Nephron progenitor cell (in vitro differentiated cells): Measurements from ENCODE around the gene TEAD1.
A peak's percentile ranks its signal among the peaks of the same experiment; 100 is the strongest.

Experiments
- DNase-seq: peaks from one replicate; pipeline ENCODE4 v3.0.0; 2021
- H3K27ac Mint-ChIP-seq: 2 replicates; pipeline ENCODE4 v1.8.0; 2021; ENCODE audit warnings: mild to moderate bottlenecking, moderate library complexity, mixed read lengths
- H3K27me3 Mint-ChIP-seq: 2 replicates; pipeline ENCODE4 v1.8.0; 2021; ENCODE audit warnings: mild to moderate bottlenecking, low read depth, mixed read lengths; ENCODE audit not compliant: poor library complexity
- H3K36me3 Mint-ChIP-seq: 2 replicates; pipeline ENCODE4 v1.8.0; 2021; ENCODE audit warnings: low read depth, mixed read lengths
- H3K4me1 Mint-ChIP-seq: 2 replicates; pipeline ENCODE4 v1.8.0; 2021; ENCODE audit warnings: mixed read lengths
- H3K4me3 Mint-ChIP-seq: 2 replicates; pipeline ENCODE4 v1.8.0; 2021; ENCODE audit warnings: mild to moderate bottlenecking, moderate library complexity, mixed read lengths
- H3K9me3 Mint-ChIP-seq: 2 replicates; pipeline ENCODE4 v1.8.0; 2021; ENCODE audit warnings: mild to moderate bottlenecking, moderate library complexity, mixed read lengths
- CTCF ChIP-seq: fragments of 200-600 bp; sonication (generic); IDR thresholded peaks from 2 replicates; pipeline ENCODE4 v1.5.0; 2021; ENCODE audit warnings: antibody characterized with exemption

Gene TEAD1

DNA sequence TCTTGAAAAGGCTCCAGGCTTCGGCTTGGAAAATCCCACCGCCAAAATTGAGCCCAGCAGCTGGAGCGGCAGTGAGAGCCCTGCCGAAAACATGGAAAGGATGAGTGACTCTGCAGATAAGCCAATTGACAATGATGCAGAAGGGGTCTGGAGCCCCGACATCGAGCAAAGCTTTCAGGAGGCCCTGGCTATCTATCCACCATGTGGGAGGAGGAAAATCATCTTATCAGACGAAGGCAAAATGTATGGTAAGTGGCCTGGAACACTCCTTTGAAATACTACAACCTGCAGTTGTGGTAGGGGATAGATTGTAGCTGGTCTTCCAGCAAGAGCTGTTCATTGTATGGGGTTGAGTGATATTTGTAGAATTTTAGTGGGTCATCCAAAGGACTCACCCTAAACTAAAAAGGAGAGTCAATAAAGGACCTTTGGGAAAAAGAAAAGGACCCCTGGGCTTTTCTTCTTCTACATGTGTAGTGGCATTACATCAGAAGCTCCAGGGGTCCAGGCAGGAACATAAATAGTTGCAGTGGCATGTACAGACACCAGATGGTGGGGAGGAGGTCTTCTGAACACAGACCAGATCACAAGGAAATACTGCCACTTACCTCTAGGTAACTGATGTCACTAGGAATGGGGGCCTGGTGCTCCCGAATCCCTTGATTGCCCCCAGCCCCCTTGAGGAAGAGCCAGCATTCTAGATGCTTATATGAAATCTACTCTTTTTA is 90.1 kb downstream of the TEAD1 start:
- DNase-seq: no peak
- Mint-ChIP-seq H3K36me3 (peaks cover 39% of the 10 kb centered on the region), H3K9me3 (no peaks in the 10 kb centered on the region), H3K27ac (no peak overlapping the region), H3K27me3 (no peaks in the 10 kb centered on the region), H3K4me3 (no peak overlapping the region), H3K4me1 (peaks cover 61% of the 10 kb centered on the region)
- TF ChIP-seq CTCF: no peak

DNA sequence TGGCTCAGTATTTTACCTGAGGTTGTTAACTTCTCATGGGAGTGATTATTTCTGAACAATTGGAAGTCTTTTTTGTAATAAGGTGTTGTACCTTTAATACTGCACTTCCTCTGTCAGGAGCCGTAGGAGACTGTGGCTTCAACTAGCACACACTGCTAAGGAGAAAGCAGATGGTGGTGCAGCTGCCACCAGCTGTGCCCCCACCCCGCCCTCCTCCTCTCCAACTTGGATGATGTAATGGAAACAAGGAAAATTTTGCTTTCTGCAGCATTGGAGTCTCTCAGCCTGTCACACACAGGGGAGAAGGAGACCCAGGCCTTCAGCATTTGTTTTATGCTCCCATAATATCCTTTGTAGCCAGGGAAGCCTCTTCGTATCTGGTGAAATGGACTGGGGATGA is 91.2 kb downstream of the TEAD1 start:
- TF ChIP-seq CTCF: no peak
- peaks cover 57% of the 10 kb centered on the region for H3K4me1 Mint-ChIP-seq
- H3K4me3 Mint-ChIP-seq: no peak overlapping the region
- H3K27ac Mint-ChIP-seq: no peak overlapping the region
- H3K36me3 Mint-ChIP-seq: peaks cover 39% of the 10 kb centered on the region
- DNase-seq: no peak
- H3K27me3 Mint-ChIP-seq: no peaks in the 10 kb centered on the region
- no peaks in the 10 kb centered on the region for H3K9me3 Mint-ChIP-seq

DNA sequence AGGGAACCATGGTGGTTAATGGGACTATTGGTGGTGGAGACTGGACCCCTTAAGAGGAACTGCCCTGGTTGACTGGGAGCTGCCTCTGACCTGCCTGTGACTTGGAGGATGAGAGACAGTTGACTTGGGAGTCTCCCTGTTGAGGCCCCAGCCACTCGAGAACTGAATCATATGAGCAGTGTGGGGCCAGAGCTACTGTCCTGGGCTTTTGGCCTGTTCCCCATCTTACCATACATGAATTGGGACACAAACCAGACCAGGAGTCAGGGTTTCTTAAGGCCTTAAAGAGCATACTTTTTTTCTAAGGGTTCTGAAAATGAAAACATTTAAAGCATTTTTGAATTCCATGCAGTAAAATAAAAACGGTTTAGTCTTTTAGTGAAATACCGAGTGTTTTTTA is 92.8 kb downstream of the TEAD1 start:
- TF ChIP-seq CTCF: no peak
- Mint-ChIP-seq H3K9me3 (no peaks in the 10 kb centered on the region), H3K4me3 (no peak overlapping the region), H3K4me1 (peaks cover 41% of the 10 kb centered on the region), H3K36me3 (peaks cover 39% of the 10 kb centered on the region), H3K27me3 (no peaks in the 10 kb centered on the region), H3K27ac (no peak overlapping the region)
- no peak for DNase-seq

GRCh38 chr11:12767577-12767976 is 93.4 kb downstream of the TEAD1 start:
- Mint-ChIP-seq H3K4me3 (no peak overlapping the region), H3K4me1 (peaks cover 36% of the 10 kb centered on the region), H3K36me3 (peaks cover 39% of the 10 kb centered on the region), H3K9me3 (no peaks in the 10 kb centered on the region), H3K27me3 (no peaks in the 10 kb centered on the region), H3K27ac (peak overlapping the region; percentile 66)
- no peak for TF ChIP-seq CTCF
- no peak for DNase-seq

DNA sequence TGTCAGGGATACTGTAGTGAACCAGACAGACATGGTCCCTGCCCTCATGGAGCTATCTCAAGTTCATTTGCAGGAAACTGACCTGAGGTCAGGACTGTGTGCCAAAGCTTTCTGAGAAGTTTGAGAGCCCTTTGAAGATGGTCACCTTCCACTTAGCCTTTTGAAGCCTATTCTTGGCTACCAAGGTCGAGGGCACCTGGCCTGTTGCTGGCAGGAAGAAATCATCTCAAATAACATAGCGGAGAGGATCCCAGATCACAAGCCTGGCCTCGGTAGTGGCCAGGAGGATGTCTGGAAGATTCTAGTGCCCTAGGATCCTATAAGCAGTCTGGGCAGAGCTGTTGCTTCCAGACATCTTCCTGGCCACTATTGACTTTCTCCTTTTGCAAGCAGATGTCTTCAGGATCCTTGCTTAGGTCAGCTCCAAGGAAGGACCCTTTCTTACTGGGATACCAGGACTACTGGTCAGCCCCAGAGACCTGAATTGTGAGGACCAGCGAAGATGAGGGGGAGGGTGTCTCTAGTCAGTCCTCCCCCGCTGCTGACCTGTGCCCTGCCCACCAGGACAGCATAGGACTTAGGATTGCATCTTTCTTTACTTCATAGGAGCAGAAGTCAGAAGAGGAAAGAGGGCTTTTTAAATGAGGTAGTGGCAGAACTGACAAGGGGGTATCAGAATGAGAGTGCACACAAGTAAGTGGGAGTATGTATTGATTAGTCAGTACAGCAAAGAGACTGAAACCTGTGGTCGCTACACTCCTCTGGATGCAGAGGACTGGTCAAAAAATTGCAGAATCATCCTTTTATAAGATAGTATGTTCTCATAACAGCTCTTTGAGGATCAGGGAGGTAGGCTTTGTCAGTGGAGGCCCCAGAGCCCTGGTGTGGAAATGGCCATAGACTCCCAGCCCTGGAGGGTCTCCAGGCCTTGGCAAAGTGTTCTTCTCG is 94.8 kb downstream of the TEAD1 start:
- H3K27ac Mint-ChIP-seq: peak overlapping the region; percentile 92
- no peak overlapping the region for H3K4me3 Mint-ChIP-seq
- peaks cover 30% of the 10 kb centered on the region for H3K4me1 Mint-ChIP-seq

More for the DNA sequence above, 94.8 kb downstream of the TEAD1 start:
- Mint-ChIP-seq H3K9me3 (no peaks in the 10 kb centered on the region), H3K27me3 (no peaks in the 10 kb centered on the region), H3K36me3 (peaks cover 35% of the 10 kb centered on the region)
- no peak for TF ChIP-seq CTCF
- no peak for DNase-seq
